ENCODE data around the gene DMRTC1.
"Not testable (repeated sequence)": the region's sequence is repeated elsewhere in the genome, so short reads cannot be mapped to it uniquely, and the experiment has no call there.

- not testable (repeated sequence) for TF ChIP-seq CREM (IDR thresholded peaks at IDR 0.05; ENCODE audit: low read depth); POLR2A (IDR thresholded peaks at IDR 0.05; ENCODE audit: low read depth, low read length); JUND (IDR thresholded peaks at IDR 0.05; ENCODE audit: low read depth, low read length); POLR2AphosphoS5 (IDR thresholded peaks at IDR 0.05; ENCODE audit: low read length)
Observed at GRCh38 chrX:72932283-72932682, 11.4 kb downstream of the DMRTC1 start.

Data from GM12878 (cell line).